ENCODE measurements around the gene KCNG4. TPM values are rescaled to one million over a fixed set of nuclear protein-coding genes. Genes with fewer than 3 reads are reported as not detected.
A peak's percentile ranks its signal among the peaks of the same experiment; 100 is the strongest.

Gene KCNG4
- polyA plus RNA-seq, 1 donor, result not detected

- Histone ChIP-seq H3K27ac (ENCODE audit: low read length) (no peak overlapping the region), H3K27me3 (ENCODE audit: control insufficient read depth, insufficient read depth, low read length) (no peaks in the 10 kb centered on the region), H3K9me3 (ENCODE audit: control insufficient read depth, low read depth, low read length) (peaks cover 3% of the 10 kb centered on the region), H3K4me1 (ENCODE audit: control insufficient read depth, insufficient read depth, low read length) (peaks cover 17% of the 10 kb centered on the region), H3K36me3 (ENCODE audit: control insufficient read depth, insufficient read depth, low read length) (peaks cover 54% of the 10 kb centered on the region), H3K4me3 (ENCODE audit: low read length) (no peak overlapping the region)
- DNase-seq, result no peak
- no CpG with 5 or more reads among the region's 15 CpGs for WGBS (ENCODE audit: insufficient coverage, low lambda C conversion rate)
Observed at GRCh38 chr16:84178146-84178765, 61.6 kb downstream of the KCNG4 start.

GRCh38 chr16:84177741-84178073, 62.1 kb downstream of the KCNG4 start:
- WGBS (ENCODE audit: insufficient coverage, low lambda C conversion rate), result no CpG with 5 or more reads among the region's 9 CpGs
- peaks cover 3% of the 10 kb centered on the region for H3K9me3 ChIP-seq (ENCODE audit: control insufficient read depth, low read depth, low read length)
- H3K4me1 ChIP-seq (ENCODE audit: control insufficient read depth, insufficient read depth, low read length), result peaks cover 17% of the 10 kb centered on the region
- peaks cover 48% of the 10 kb centered on the region for H3K36me3 ChIP-seq (ENCODE audit: control insufficient read depth, insufficient read depth, low read length)
- H3K27me3 ChIP-seq (ENCODE audit: control insufficient read depth, insufficient read depth, low read length), result no peaks in the 10 kb centered on the region
- H3K27ac ChIP-seq (ENCODE audit: low read length), result peak overlapping the region; percentile 2
- H3K4me3 ChIP-seq (ENCODE audit: low read length), result no peak overlapping the region
- no peak for DNase-seq

- WGBS (ENCODE audit: insufficient coverage, low lambda C conversion rate), result no CpG with 5 or more reads among the region's 18 CpGs
- H3K9me3 ChIP-seq (ENCODE audit: control insufficient read depth, low read depth, low read length), result no peaks in the 10 kb centered on the region
- peaks cover 17% of the 10 kb centered on the region for H3K4me1 ChIP-seq (ENCODE audit: control insufficient read depth, insufficient read depth, low read length)
- DNase-seq, result no peak
- no peak overlapping the region for H3K4me3 ChIP-seq (ENCODE audit: low read length)
- H3K36me3 ChIP-seq (ENCODE audit: control insufficient read depth, insufficient read depth, low read length), result peaks cover 35% of the 10 kb centered on the region
- H3K27ac ChIP-seq (ENCODE audit: low read length), result peak overlapping the region; percentile 2
- H3K27me3 ChIP-seq (ENCODE audit: control insufficient read depth, insufficient read depth, low read length), result no peaks in the 10 kb centered on the region
Observed at GRCh38 chr16:84176192-84177053, 63.4 kb downstream of the KCNG4 start.

- peak in 1 of 2 donors; percentile 30 for DNase-seq
- Histone ChIP-seq H3K27ac (ENCODE audit: low read length) (no peak overlapping the region), H3K4me1 (ENCODE audit: control insufficient read depth, insufficient read depth, low read length) (peaks cover 17% of the 10 kb centered on the region), H3K9me3 (ENCODE audit: control insufficient read depth, low read depth, low read length) (no peaks in the 10 kb centered on the region), H3K36me3 (ENCODE audit: control insufficient read depth, insufficient read depth, low read length) (peaks cover 26% of the 10 kb centered on the region), H3K27me3 (ENCODE audit: control insufficient read depth, insufficient read depth, low read length) (no peaks in the 10 kb centered on the region), H3K4me3 (ENCODE audit: low read length) (no peak overlapping the region)
- WGBS (ENCODE audit: insufficient coverage, low lambda C conversion rate), result no CpG with 5 or more reads among the region's 10 CpGs
Observed at GRCh38 chr16:84175350-84176081, 64.3 kb downstream of the KCNG4 start.

- H3K27me3 ChIP-seq (ENCODE audit: control insufficient read depth, insufficient read depth, low read length), result no peaks in the 10 kb centered on the region
- no peak overlapping the region for H3K4me3 ChIP-seq (ENCODE audit: low read length)
- H3K36me3 ChIP-seq (ENCODE audit: control insufficient read depth, insufficient read depth, low read length), result peaks cover 15% of the 10 kb centered on the region
- H3K9me3 ChIP-seq (ENCODE audit: control insufficient read depth, low read depth, low read length), result no peaks in the 10 kb centered on the region
- no CpG with 5 or more reads among the region's 11 CpGs for WGBS (ENCODE audit: insufficient coverage, low lambda C conversion rate)
- peaks cover 17% of the 10 kb centered on the region for H3K4me1 ChIP-seq (ENCODE audit: control insufficient read depth, insufficient read depth, low read length)
- DNase-seq, result no peak
- H3K27ac ChIP-seq (ENCODE audit: low read length), result no peak overlapping the region
Observed at GRCh38 chr16:84174396-84174795, 65.4 kb downstream of the KCNG4 start.

GRCh38 chr16:84169765-84170310, 70.0 kb downstream of the KCNG4 start:
- no peak for DNase-seq
- peaks cover 6% of the 10 kb centered on the region for H3K27me3 ChIP-seq (ENCODE audit: control insufficient read depth, insufficient read depth, low read length)
- H3K4me1 ChIP-seq (ENCODE audit: control insufficient read depth, insufficient read depth, low read length), result no peaks in the 10 kb centered on the region
- no peaks in the 10 kb centered on the region for H3K36me3 ChIP-seq (ENCODE audit: control insufficient read depth, insufficient read depth, low read length)
- no peaks in the 10 kb centered on the region for H3K9me3 ChIP-seq (ENCODE audit: control insufficient read depth, low read depth, low read length)
- no peak overlapping the region for H3K27ac ChIP-seq (ENCODE audit: low read length)
- no peak overlapping the region for H3K4me3 ChIP-seq (ENCODE audit: low read length)
- WGBS (ENCODE audit: insufficient coverage, low lambda C conversion rate), result 48% methylated on average over 4 of the region's 11 CpGs

Other genes starting within 250 kb of the KCNG4 start
- 0.12 TPM for gene SLC38A8, start 197.2 kb downstream of the KCNG4 start, polyA plus RNA-seq
- gene MBTPS1, start 123.1 kb downstream of the KCNG4 start, polyA plus RNA-seq, result 67.7 TPM
- 19.3 TPM for gene HSDL1, start 94.8 kb downstream of the KCNG4 start, polyA plus RNA-seq
- 0.55 TPM for gene DNAAF1, start 94.7 kb downstream of the KCNG4 start, polyA plus RNA-seq
- 46.7 TPM for gene TAF1C, start 53.0 kb downstream of the KCNG4 start, polyA plus RNA-seq
- 0.43 TPM for gene ADAD2, start 48.9 kb downstream of the KCNG4 start, polyA plus RNA-seq
- gene WFDC1, start 54.9 kb upstream of the KCNG4 start, polyA plus RNA-seq, result 18.6 TPM
- 17.4 TPM for gene ATP2C2, start 128.5 kb upstream of the KCNG4 start, polyA plus RNA-seq